ENCODE data around the gene DPP7.

Gene DPP7

GRCh38 chr9:137070201-137070905 lies 44.2 kb downstream of the DPP7 start, which contains the start of gene SAPCD2:
Gene SAPCD2 (minus strand): TSS chr9:137070557. CDS start chr9:137070460, 97 bp downstream.
- in situ Hi-C loops (cut with HindIII; ENCODE audit: low sequenced_read_pairs): no loop called here
- DNase-seq (ENCODE audit: low read depth, low spot score): peak; percentile 80
- H3K4me3 ChIP-seq (ENCODE audit: low read depth, low read length): peak within 1 kb of the TSS; percentile 43
- TF ChIP-seq, protein P1, sequence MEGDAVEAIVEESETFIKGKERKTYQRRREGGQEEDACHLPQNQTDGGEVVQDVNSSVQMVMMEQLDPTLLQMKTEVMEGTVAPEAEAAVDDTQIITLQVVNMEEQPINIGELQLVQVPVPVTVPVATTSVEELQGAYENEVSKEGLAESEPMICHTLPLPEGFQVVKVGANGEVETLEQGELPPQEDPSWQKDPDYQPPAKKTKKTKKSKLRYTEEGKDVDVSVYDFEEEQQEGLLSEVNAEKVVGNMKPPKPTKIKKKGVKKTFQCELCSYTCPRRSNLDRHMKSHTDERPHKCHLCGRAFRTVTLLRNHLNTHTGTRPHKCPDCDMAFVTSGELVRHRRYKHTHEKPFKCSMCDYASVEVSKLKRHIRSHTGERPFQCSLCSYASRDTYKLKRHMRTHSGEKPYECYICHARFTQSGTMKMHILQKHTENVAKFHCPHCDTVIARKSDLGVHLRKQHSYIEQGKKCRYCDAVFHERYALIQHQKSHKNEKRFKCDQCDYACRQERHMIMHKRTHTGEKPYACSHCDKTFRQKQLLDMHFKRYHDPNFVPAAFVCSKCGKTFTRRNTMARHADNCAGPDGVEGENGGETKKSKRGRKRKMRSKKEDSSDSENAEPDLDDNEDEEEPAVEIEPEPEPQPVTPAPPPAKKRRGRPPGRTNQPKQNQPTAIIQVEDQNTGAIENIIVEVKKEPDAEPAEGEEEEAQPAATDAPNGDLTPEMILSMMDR (IDR thresholded peaks at IDR 0.05; ENCODE audit: low read depth, low read length): no peak

DNA sequence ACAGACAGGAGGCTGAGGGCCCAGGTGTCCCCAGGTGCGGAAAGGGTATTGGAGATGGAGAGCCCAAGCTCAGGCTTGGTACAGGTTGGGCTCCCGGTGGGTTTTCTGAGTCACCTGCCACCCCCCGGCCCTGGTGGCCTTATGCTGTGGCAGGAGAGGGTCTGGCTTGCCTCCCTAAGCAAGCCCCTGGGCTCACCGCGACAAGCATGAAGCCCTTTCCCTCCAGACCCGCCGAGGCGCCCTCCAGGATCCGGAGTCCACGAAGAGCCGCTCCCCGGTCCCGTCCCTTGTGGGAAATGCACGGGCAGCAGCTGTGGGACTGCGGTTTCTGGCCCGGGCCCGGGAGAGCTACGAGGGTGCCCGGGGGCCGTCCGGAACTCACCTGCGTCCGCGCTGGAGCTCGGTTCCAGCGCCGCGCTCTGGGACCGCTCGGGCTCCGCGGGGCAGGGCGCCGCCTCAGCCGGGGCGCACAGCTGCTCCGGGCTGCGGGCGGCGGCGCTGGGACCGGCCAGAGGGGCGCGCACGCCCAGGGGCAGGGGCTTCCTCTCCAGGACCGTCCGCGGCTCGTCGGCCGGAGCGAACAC lies 44.9 kb downstream of the DPP7 start:
- DNase-seq (ENCODE audit: low read depth, low spot score): no peak
- in situ Hi-C loops (cut with HindIII; ENCODE audit: low sequenced_read_pairs): no loop called here
- TF ChIP-seq, protein P1 (IDR thresholded peaks at IDR 0.05; ENCODE audit: low read depth, low read length): no peak
- H3K4me3 ChIP-seq (ENCODE audit: low read depth, low read length): peak overlapping the region; percentile 43

GRCh38 chr9:137068539-137069507 lies 45.7 kb downstream of the DPP7 start:
- H3K4me3 ChIP-seq (ENCODE audit: low read depth, low read length): peak overlapping the region; percentile 43
- TF ChIP-seq, protein P1 (IDR thresholded peaks at IDR 0.05; ENCODE audit: low read depth, low read length): no peak
- in situ Hi-C loops (cut with HindIII; ENCODE audit: low sequenced_read_pairs): no loop called here
- no peak for DNase-seq (ENCODE audit: low read depth, low spot score)

DNA sequence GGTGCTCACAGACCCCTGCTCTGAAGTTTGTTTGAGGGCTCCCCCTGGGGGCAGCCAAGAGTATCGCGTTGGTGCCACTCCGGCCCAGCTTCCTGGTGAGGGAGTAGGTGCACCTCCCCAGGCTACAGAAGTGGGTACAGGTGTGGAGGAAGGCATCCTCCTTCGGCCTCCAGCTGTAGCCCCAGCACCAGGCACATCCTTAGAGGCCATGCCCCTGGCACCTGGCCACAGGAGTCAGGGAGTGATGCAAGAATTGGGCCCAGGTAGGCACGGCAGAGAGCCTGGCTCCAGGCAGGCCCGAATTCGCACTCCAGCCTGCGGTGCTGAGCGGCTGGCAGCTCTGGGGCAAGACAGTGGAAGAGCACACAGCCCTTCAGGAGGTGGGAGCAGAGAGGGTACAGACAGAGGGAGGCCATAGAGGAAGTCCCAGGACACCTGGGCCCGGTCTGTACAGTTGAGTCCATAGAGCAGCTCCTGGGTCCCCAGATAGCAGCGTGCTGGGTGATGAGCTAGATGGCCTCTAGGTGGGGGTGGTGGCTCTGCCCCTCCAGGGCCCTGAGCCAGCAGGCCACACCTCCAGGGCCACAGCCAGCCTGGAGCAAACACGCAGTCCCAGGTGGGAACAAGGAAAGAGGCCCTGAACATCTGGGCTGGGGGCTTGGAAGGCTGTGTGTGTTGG lies 46.5 kb downstream of the DPP7 start:
- no peak overlapping the region for H3K4me3 ChIP-seq (ENCODE audit: low read depth, low read length)
- TF ChIP-seq, protein P1 (IDR thresholded peaks at IDR 0.05; ENCODE audit: low read depth, low read length): peak; percentile 93
- in situ Hi-C loops (cut with HindIII; ENCODE audit: low sequenced_read_pairs): no loop called here
- DNase-seq (ENCODE audit: low read depth, low spot score): peak; percentile 66

DNA sequence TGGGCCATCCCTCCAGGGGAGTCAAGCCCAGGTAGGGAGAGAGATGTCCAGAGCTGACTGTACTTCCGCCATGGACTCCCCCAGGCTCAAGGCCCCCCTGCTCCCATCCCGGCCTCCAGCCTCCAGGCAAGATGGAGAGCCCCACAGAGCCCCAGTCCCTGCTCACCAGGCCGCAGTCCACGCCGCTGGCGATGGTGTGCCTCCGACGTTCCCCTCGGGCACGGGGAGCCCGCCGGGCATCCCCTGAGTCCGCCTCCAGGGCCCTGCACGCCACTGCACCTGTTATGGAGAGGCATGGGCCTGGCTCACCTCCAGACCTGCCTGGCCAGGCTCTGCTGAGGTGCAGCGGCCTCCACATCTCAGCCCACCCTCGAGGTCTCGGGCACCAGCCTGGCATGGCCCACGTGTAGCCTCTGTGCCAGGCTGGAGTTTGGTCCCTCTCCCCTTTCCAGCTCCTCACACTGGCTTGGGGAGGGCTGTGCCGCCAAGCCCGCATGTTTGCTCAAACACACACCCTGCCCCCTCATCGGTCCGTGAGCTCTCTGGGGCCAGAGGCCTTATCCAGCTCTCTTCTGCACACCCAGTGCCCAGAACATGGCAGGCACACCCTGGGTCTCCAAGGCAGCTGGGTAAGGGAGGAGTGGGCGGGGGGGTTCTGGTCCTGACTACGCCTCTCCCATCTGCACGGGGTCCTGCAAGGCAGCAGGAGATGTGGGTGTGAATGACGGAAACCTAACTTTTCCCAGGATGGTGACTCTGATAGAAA lies 48.3 kb downstream of the DPP7 start:
- DNase-seq (ENCODE audit: low read depth, low spot score): no peak
- in situ Hi-C loops (cut with HindIII; ENCODE audit: low sequenced_read_pairs): no loop called here
- no peak overlapping the region for H3K4me3 ChIP-seq (ENCODE audit: low read depth, low read length)
- TF ChIP-seq, protein P1 (IDR thresholded peaks at IDR 0.05; ENCODE audit: low read depth, low read length): no peak
